ENCODE data around the gene PNPLA6. TPM values are rescaled to one million over a fixed set of nuclear protein-coding genes. Genes with fewer than 3 reads are reported as not detected.

PNPLA6 gene
- total RNA-seq, 1 experiment from 2014 or later = 38.0 TPM

DNA sequence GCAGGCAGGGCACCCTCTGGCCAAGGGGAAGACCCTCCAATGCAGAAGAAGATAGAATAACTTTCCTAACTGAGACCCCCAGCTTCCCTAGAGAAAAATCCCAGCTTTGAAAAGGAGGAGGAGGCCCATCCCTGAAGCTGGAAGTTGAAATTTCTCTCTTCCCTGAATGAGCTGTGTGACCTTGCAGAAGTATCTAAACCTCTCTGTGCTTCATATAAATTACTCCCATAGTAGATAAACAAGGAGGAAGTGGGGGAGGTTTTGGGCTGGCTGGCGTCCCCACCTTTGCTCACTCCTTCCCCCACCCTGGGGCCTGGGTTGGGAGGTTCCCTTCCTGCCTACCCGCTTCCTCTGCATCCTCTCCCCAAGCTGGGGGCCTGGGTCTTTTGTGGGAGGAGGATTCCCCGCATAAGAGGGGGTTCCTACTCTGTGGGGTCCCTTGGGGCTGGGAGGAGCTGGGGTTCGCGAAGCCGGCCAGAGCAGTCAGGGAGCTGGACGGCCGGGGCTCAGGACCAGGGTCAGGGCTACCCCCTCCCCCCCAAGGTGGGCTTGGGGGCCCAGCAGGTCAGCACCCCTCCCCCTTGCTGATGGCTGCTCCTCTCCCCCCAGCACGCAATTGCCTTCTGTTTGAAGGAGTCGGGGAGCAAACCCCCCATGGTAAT lies 71.8 kb downstream of the PNPLA6 start:
- in situ Hi-C loops (cut with HindIII; ENCODE audit: low pct_unique_long_range_greater_than_20kb, low sequenced_read_pairs) = no loop called here
- no peak for DNase-seq (ENCODE audit: low read depth)

DNA sequence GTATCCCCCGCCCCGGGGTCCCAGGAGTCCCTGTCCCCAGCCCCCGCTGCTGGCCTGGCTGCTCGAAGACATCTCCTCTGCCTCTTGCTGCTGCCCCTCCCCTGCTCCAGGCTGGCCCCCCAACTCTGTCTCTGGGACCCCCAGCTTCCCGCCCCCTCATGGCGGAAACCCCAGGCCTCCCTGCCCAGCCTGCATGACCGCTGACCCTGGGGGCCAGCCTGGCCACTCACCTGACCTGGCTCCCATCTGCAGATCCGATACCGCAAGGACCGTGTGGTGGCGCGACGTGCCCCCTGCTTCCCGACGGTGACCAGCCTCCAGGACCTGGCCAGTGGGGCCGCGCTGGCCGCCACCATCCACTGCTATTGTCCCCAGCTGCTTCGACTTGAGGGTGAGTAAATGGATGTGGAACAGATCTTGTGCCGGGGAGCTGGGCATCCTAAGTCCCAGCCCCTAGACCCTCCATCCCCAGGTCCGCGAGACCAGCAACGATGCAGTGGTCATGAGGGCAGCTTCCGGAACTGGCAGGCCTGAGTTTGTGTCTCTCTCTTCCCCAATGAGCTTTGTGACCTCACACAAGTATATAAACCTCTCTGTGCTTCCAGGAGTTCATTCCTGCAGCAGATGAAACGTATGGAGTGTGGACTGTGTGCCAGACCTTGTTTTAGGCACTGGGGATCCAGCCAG lies 72.5 kb downstream of the PNPLA6 start:
- DNase-seq (ENCODE audit: low read depth) = no peak
- in situ Hi-C loops (cut with HindIII; ENCODE audit: low pct_unique_long_range_greater_than_20kb, low sequenced_read_pairs) = no loop called here

GRCh38 chr19:7610491-7611240 lies 75.1 kb downstream of the PNPLA6 start:
- DNase-seq (ENCODE audit: low read depth) = no peak
- in situ Hi-C loops (cut with HindIII; ENCODE audit: low pct_unique_long_range_greater_than_20kb, low sequenced_read_pairs) = no loop called here

Other genes with a start within 250 kb of the PNPLA6 start
- gene INSR, start 241.3 kb upstream of the PNPLA6 start, total RNA-seq (2014; rRNA removed; shearing (Covaris generic); ENCODE audit: low replicate concordance) = 0.64 and 7.0 TPM in 2 replicates
- gene ARHGEF18, start 186.8 kb upstream of the PNPLA6 start, total RNA-seq (2014; rRNA removed; shearing (Covaris generic); ENCODE audit: low replicate concordance) = 14.7 and 28.1 TPM in 2 replicates
- gene PEX11G, start 46.7 kb upstream of the PNPLA6 start, total RNA-seq (2014; rRNA removed; shearing (Covaris generic); ENCODE audit: low replicate concordance) = 4.7 and 9.1 TPM in 2 replicates
- gene ZNF358, start 19.6 kb upstream of the PNPLA6 start, total RNA-seq (2014; rRNA removed; shearing (Covaris generic); ENCODE audit: low replicate concordance) = 22.9 and 33.6 TPM in 2 replicates
- 0.61 and 3.2 TPM in 2 replicates for gene MCOLN1, start 13.1 kb upstream of the PNPLA6 start, total RNA-seq (2014; rRNA removed; shearing (Covaris generic); ENCODE audit: low replicate concordance)
- 3.9 and 5.2 TPM in 2 replicates for gene CAMSAP3, start 60.1 kb downstream of the PNPLA6 start, total RNA-seq (2014; rRNA removed; shearing (Covaris generic); ENCODE audit: low replicate concordance)
- gene XAB2, start 93.8 kb downstream of the PNPLA6 start, total RNA-seq (2014; rRNA removed; shearing (Covaris generic); ENCODE audit: low replicate concordance) = 29.7 and 79.6 TPM in 2 replicates
- gene PET100, start 94.1 kb downstream of the PNPLA6 start, total RNA-seq (2014; rRNA removed; shearing (Covaris generic); ENCODE audit: low replicate concordance) = 42.7 and 45.1 TPM in 2 replicates
- gene PCP2, start 98.0 kb downstream of the PNPLA6 start, total RNA-seq (2014; rRNA removed; shearing (Covaris generic); ENCODE audit: low replicate concordance) = not detected in 2 replicates
- gene STXBP2, start 101.4 kb downstream of the PNPLA6 start, total RNA-seq (2014; rRNA removed; shearing (Covaris generic); ENCODE audit: low replicate concordance) = 7.1 and 14.5 TPM in 2 replicates
- gene RETN, start 133.3 kb downstream of the PNPLA6 start, total RNA-seq (2014; rRNA removed; shearing (Covaris generic); ENCODE audit: low replicate concordance) = not detected in 2 replicates
- gene MCEMP1, start 141.4 kb downstream of the PNPLA6 start, total RNA-seq (2014; rRNA removed; shearing (Covaris generic); ENCODE audit: low replicate concordance) = not detected in 2 replicates
- 83.3 and 104 TPM in 2 replicates for gene TRAPPC5, start 145.1 kb downstream of the PNPLA6 start, total RNA-seq (2014; rRNA removed; shearing (Covaris generic); ENCODE audit: low replicate concordance)
- not detected in 2 replicates for gene FCER2, start 166.4 kb downstream of the PNPLA6 start, total RNA-seq (2014; rRNA removed; shearing (Covaris generic); ENCODE audit: low replicate concordance)
- not detected in 2 replicates for gene CLEC4G, start 196.4 kb downstream of the PNPLA6 start, total RNA-seq (2014; rRNA removed; shearing (Covaris generic); ENCODE audit: low replicate concordance)
- gene CD209, start 211.8 kb downstream of the PNPLA6 start, total RNA-seq (2014; rRNA removed; shearing (Covaris generic); ENCODE audit: low replicate concordance) = not detected in 2 replicates
- not detected in 2 replicates for gene CLEC4M, start 227.5 kb downstream of the PNPLA6 start, total RNA-seq (2014; rRNA removed; shearing (Covaris generic); ENCODE audit: low replicate concordance)